AG09309 (cell line): Measurements from ENCODE around the gene RFESD.
"Not testable (repeated sequence)": the region's sequence is repeated elsewhere in the genome, so short reads cannot be mapped to it uniquely, and the experiment has no call there.

Experiments used
- DNase-seq: peaks from one replicate; pipeline ENCODE4 v3.0.0-alpha.2; 2010; ENCODE audit warnings: low read depth
- H3K4me3 ChIP-seq: 2 replicates; pipeline ENCODE4 v1.5.1; 2011; ENCODE audit warnings: mild to moderate bottlenecking, low read depth, low read length, moderate library complexity; ENCODE audit not compliant: control insufficient read depth
- CTCF ChIP-seq: IDR thresholded peaks from 2 replicates; pipeline ENCODE4 v1.5.1; 2011; ENCODE audit warnings: mild to moderate bottlenecking, low read depth, low read length, inconsistent platforms; ENCODE audit not compliant: insufficient read depth, control insufficient read depth; ENCODE audit errors: missing control alignments

The RFESD gene

GRCh38 chr5:95627971-95628810, 18.4 kb upstream of the RFESD start:
- no peak overlapping the region for H3K4me3 ChIP-seq
- TF ChIP-seq CTCF = no peak
- no peak for DNase-seq

- TF ChIP-seq CTCF = no peak
- no peak overlapping the region for H3K4me3 ChIP-seq
- DNase-seq = no peak
Observed at GRCh38 chr5:95628933-95629332, 17.6 kb upstream of the RFESD start.

GRCh38 chr5:95630394-95630917, 16.1 kb upstream of the RFESD start:
- no peak overlapping the region for H3K4me3 ChIP-seq
- no peak for TF ChIP-seq CTCF
- no peak for DNase-seq

DNA sequence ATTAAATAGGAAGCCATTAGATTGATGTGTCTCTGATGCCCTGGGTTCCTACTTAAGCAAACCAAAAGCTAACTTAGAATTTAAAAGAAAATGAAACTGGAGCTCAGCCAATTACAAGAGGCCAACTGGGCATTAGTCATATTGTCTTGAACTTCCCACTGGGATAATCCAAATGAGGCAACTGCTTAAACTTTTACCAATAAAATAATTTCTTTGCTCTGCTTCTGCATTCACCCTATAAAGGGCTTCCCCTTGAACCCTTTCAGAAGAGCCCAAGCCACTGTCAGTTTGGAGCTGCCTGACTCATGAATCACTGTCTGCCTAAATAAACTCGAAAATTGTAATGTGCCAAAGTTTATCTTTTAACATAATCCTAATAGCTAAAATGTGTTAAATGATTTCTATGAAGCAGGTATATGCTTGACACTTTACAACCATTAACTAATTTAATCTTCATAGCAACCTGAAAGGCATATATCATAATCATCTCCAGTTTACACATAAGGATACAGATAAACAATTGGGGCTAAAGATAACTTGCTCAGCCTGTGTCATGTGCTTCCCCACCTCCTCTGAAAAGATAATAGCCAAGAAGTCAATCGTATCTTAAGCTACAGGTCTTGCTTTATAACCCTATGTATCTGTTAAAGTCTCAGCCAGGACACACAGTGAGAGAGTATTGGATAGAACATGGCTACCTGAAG, 15.2 kb upstream of the RFESD start:
- DNase-seq = peak; percentile 77
- H3K4me3 ChIP-seq = no peak overlapping the region
- TF ChIP-seq CTCF = no peak

DNA sequence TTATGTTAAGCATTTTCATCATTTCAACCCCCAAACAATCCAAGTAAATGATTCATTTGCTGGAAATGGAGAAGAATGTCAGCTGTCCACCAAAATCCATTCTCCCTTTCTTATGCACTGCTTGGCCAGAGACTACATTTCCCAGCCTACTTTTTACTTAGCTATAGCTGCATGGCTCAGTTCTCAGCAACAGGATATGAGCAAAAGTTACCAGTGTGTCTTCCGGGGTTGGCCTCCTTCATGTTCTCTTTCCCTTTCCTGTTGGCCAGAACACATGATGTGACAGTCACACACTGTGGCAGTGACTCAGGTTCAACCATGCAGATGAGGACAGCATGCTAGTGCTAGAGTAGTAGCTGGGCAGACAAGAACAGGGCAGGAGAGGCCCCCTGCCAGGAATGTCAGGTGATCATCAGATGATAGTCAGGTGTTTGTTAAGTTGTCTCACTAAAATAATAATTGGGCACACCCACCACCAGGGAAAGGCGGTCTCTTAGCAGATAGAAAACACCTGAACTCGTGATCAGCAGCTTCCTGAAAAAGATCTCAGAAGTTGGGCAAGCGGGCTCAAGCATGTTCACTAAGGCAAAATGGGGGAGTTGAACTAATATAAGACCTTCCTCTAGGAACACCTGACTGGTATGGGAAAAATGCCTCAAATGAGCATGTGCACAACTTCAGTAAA, 14.4 kb upstream of the RFESD start:
- DNase-seq = no peak

DNA sequence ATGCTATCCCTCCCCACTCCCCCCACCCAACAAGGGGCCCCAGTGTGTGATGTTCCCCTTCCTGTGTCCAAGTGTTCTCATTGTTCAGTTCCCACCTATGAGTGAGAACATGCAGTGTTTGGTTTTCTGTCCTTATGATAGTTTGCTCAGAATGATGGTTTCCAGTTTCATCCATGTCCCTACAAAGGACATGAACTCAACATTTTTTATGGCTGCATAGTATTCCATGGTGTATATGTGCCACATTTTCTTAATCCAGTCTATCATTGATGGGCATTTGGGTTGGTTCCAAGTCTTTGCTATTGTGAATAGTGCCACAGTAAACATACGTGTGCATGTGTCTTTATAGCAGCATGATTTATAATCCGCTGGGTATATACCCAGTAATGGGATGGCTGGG, 13.6 kb upstream of the RFESD start:
- H3K4me3 ChIP-seq, DNase-seq: not testable (repeated sequence)

More for the DNA sequence above, 14.4 kb upstream of the RFESD start:
- no peak overlapping the region for H3K4me3 ChIP-seq
- no peak for TF ChIP-seq CTCF

GRCh38 chr5:95633671-95634070, 12.9 kb upstream of the RFESD start:
- no peak for DNase-seq
- TF ChIP-seq CTCF = no peak
- H3K4me3 ChIP-seq = no peak overlapping the region
